WTC11 (cell line): ENCODE measurements around the gene SARDH. TPM values are rescaled to one million over a fixed set of nuclear protein-coding genes. Genes with fewer than 3 reads are reported as not detected.

Source experiments
- ATAC-seq: fragments of 200-7000 bp; cut with Tn5 transposase; 2 replicates; pipeline ENCODE4 v1.10.0; 2021; ENCODE audit warnings: mild to moderate bottlenecking, moderate library complexity
- CTCF ChIA-PET: fragments of 300-600 bp; sonication (Branson Sonifier 250); formaldehyde crosslinking; loops from one replicate; lab custom pipeline; 2021; ENCODE audit warnings: antibody characterized with exemption; lab: Charles Lee
- POLR2A ChIA-PET: fragments of 350-600 bp; sonication (Branson Sonifier 250); formaldehyde crosslinking; loops from one replicate; lab custom pipeline; 2021; ENCODE audit warnings: antibody characterized with exemption; lab: Charles Lee
- DNase-seq: peaks from one replicate; pipeline ENCODE4 v3.0.0; 2021; ENCODE audit warnings: low spot score
- H3K27ac Mint-ChIP-seq: 2 replicates; pipeline ENCODE4 v1.8.0; 2021; ENCODE audit warnings: mixed read lengths
- H3K27me3 Mint-ChIP-seq: 2 replicates; pipeline ENCODE4 v1.8.0; 2021; ENCODE audit warnings: low read depth, mild to moderate bottlenecking, moderate library complexity, mixed read lengths
- H3K36me3 Mint-ChIP-seq: 2 replicates; pipeline ENCODE4 v1.8.0; 2021; ENCODE audit warnings: mixed read lengths
- H3K4me1 Mint-ChIP-seq: 2 replicates; pipeline ENCODE4 v1.8.0; 2022; ENCODE audit warnings: mixed read lengths
- H3K4me3 Mint-ChIP-seq: 2 replicates; pipeline ENCODE4 v1.8.0; 2021; ENCODE audit warnings: mild to moderate bottlenecking, moderate library complexity, mixed read lengths
- H3K9me3 Mint-ChIP-seq: 2 replicates; pipeline ENCODE4 v1.8.0; 2021; ENCODE audit warnings: mixed read lengths
- AR ChIP-seq: fragments of 250-450 bp; sonication (Bioruptor Pico); IDR thresholded peaks from 2 replicates; pipeline ENCODE4 v1.9.0; 2021; ENCODE audit warnings: mild to moderate bottlenecking
- ATF6 ChIP-seq: sonication (generic); formaldehyde crosslinking; IDR thresholded peaks from 2 replicates; pipeline ENCODE4 v1.8.1; 2023; ENCODE audit warnings: mild to moderate bottlenecking, missing genetic modification reagents
- E2F1 ChIP-seq: sonication (generic); formaldehyde crosslinking; IDR thresholded peaks from 2 replicates; pipeline ENCODE4 v1.8.0; 2022; ENCODE audit warnings: mild to moderate bottlenecking, missing genetic modification reagents
- GTF2I ChIP-seq: fragments of 250-450 bp; sonication (Bioruptor Pico); conservative IDR thresholded peaks from 2 replicates; pipeline ENCODE4 v1.4.0; 2021; ENCODE audit warnings: mild to moderate bottlenecking
- IRF1 ChIP-seq: sonication (generic); formaldehyde crosslinking; IDR thresholded peaks from 2 replicates; pipeline ENCODE4 v1.8.0; 2023; ENCODE audit warnings: missing genetic modification reagents
- JAZF1 ChIP-seq: fragments of 250-450 bp; sonication (Bioruptor Pico); IDR thresholded peaks from 2 replicates; pipeline ENCODE4 v1.9.0; 2021; ENCODE audit warnings: moderate library complexity, mild to moderate bottlenecking, inconsistent platforms
- JUN ChIP-seq: sonication (generic); formaldehyde crosslinking; IDR thresholded peaks from 2 replicates; pipeline ENCODE4 v1.8.0; 2023; ENCODE audit warnings: mild to moderate bottlenecking, missing genetic modification reagents
- KAT7 ChIP-seq: sonication (generic); formaldehyde crosslinking; IDR thresholded peaks from 2 replicates; pipeline ENCODE4 v1.8.1; 2023; ENCODE audit warnings: missing genetic modification reagents, mild to moderate bottlenecking, borderline replicate concordance
- MAX ChIP-seq: sonication (generic); formaldehyde crosslinking; IDR thresholded peaks from 2 replicates; pipeline ENCODE4 v1.8.0; 2022; ENCODE audit warnings: mild to moderate bottlenecking, missing genetic modification reagents
- MYBL2 ChIP-seq: sonication (generic); formaldehyde crosslinking; IDR thresholded peaks from 2 replicates; pipeline ENCODE4 v1.8.1; 2023; ENCODE audit warnings: mild to moderate bottlenecking, moderate library complexity, missing genetic modification reagents
- TP53 ChIP-seq: sonication (generic); formaldehyde crosslinking; IDR thresholded peaks from 2 replicates; pipeline ENCODE4 v1.8.1; 2023; ENCODE audit warnings: mild to moderate bottlenecking, missing genetic modification reagents
- USF1 ChIP-seq: sonication (generic); formaldehyde crosslinking; IDR thresholded peaks from 2 replicates; pipeline ENCODE4 v1.8.0; 2022; ENCODE audit warnings: mild to moderate bottlenecking, missing genetic modification reagents
- USF2 ChIP-seq: sonication (generic); formaldehyde crosslinking; IDR thresholded peaks from 2 replicates; pipeline ENCODE4 v1.8.1; 2023; ENCODE audit warnings: mild to moderate bottlenecking, missing genetic modification reagents, moderate library complexity
- ZNF281 ChIP-seq: sonication (generic); formaldehyde crosslinking; IDR thresholded peaks from 2 replicates; pipeline ENCODE4 v1.8.0; 2023; ENCODE audit warnings: mild to moderate bottlenecking, missing genetic modification reagents
- ZNF532 ChIP-seq: fragments of 250-450 bp; sonication (Bioruptor Pico); IDR thresholded peaks from 2 replicates; pipeline ENCODE4 v1.9.0; 2021; ENCODE audit warnings: mild to moderate bottlenecking, borderline replicate concordance
- ZNF671 ChIP-seq: fragments of 250-450 bp; sonication (Bioruptor Pico); IDR thresholded peaks from 2 replicates; pipeline ENCODE4 v1.8.0; 2021; ENCODE audit warnings: mild to moderate bottlenecking
- total RNA-seq: library from RNA; stranded (reverse); gene quantifications from 3 replicates; pipeline ENCODE4 v1.2.3, GENCODE V29; 2021

Gene SARDH
- total RNA-seq, 1 experiment from 2014 or later: 8.5 TPM

GRCh38 chr9:133636902-133637301, 101.2 kb downstream of the SARDH start (continued):
- TF ChIP-seq ATF6 (CRISPR knock-in tag): no peak
- TF ChIP-seq E2F1 (CRISPR knock-in tag): no peak
- TF ChIP-seq USF1 (CRISPR knock-in tag): no peak
- TF ChIP-seq ZNF532 (CRISPR knock-in tag): no peak
- no peak for TF ChIP-seq TP53 (CRISPR knock-in tag)

GRCh38 chr9:133635533-133636531, 102.3 kb downstream of the SARDH start, which contains the start of gene DBH:
Gene DBH (plus strand): TSS chr9:133636363. CDS start chr9:133636372, 9 bp downstream.
- DNase-seq: no peak
- Mint-ChIP-seq H3K36me3 (no peaks in the 10 kb centered on the region), H3K4me1 (peaks cover 37% of the 10 kb centered on the region), H3K9me3 (no peaks in the 10 kb centered on the region), H3K27me3 (no peaks in the 10 kb centered on the region), H3K27ac (peak within 1 kb of the TSS; percentile 9; the same call in 1 of the 2 replicates), H3K4me3 (no peak within 1 kb of the TSS)
- TF ChIP-seq USF2: no peak
- TF ChIP-seq JAZF1 (CRISPR knock-in tag): no peak
- no peak for TF ChIP-seq ZNF671 (CRISPR knock-in tag)
- TF ChIP-seq MAX (CRISPR knock-in tag): no peak
- TF ChIP-seq GTF2I (CRISPR knock-in tag): no peak
- no peak for TF ChIP-seq ZNF281
- TF ChIP-seq JUN (CRISPR knock-in tag): no peak
- no peak for TF ChIP-seq AR (CRISPR knock-in tag)
- TF ChIP-seq IRF1 (CRISPR knock-in tag): no peak
- TF ChIP-seq MYBL2 (CRISPR knock-in tag): no peak
- TF ChIP-seq KAT7: no peak
- ChIA-PET POLR2A (no interaction called here), CTCF (interaction anchor here (1.2 to 1.6 kb wide), 3 partner anchors 46 to 107 kb away, joined by 3 to 4 read pairs (median 3); no protein-coding TSS in a partner anchor)
- ATAC-seq: no peak
